Suppressor macrophage (primary cell): ENCODE measurements around the gene ANKH.
A peak's percentile ranks its signal among the peaks of the same experiment; 100 is the strongest.

Experiments
- DNase-seq, 4 experiments: peaks; one replicate each; pipeline ENCODE4 v3.0.0-alpha.2; 2020 to 2022

The ANKH gene

DNA sequence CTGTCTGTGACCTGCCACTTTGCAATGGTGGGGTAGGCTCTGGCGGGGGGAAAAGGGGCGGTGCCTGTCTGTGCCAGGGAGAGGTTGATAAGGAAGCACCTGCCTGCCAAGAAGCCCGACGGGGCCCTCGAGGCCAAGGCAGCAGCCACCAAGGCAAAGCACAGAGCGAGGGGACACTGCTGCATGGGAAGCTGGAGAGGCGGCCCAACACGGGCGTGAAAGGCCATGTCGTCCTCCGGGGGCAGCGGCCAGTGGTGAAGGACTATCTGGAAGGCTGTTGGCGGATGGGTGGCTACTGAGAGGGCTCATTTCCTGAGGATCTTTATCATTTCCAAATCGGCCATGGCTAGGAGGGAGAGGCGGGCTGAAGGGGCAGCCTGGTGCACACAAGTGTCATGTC, 140.7 kb downstream of the ANKH start:
- DNase-seq = no peak

DNA sequence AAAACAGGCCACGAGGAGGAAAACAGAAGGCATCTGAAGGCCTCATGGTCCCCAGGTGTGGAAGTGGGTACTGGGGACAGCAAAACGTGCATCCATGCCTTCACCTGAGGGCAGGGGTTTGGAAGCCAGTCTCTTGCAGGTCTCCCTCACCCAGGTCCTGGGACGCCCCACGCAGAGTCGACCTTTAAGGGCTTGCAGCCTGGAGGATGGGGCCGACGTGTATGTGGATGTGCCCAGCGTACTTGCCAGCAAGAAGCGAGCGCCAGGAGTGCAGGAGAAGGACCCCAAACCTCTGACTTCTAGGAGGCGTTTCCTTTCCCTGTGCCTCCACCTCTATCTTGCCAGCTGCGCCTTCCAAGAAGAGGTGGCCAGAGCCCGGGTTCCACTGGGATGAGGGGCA, 141.1 kb downstream of the ANKH start:
- no peak for DNase-seq

DNA sequence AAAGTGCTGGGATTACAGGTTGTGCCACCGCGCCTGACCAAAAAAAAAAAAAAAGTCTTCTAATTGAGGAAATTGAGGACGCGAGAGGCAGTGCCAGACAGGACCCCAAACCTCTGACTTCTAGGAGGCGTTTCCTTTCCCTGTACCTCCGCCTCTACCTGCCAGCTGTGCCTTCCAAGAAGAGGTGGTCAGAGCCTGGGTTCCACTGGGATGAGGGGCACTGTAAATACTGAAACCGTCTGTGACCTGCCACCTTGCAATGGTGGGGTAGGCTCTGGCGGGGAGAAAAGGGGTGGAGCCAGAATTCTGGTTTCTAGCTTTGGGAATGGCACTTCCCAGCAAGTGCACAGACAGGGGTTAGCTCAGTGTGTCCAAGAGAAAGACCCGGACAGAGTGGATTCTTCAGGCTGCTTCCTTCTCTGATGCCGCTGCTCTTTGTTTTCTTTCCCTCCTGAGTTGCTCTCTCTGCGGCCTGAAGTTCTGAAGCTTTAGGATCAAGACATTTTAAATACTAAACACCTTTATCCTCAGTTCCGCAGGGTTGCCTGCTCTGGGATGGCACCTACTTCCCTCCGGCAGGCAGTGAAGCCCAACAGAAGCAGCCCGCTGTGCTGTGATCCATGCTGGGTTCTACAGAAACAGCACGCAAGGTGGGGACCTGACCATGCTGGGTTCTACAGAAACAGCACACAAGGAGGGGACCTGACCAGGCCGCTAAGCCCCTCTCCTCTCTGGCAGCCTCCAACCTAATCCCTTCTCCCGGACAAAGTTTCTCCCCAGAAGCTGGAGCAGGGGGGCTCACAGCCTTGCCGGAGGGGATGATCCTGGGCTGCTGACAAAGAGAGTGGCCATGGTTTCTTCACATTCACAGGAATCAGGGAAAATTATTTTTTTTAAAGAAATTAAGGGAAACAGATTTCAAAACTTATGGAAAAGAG, 141.9 kb downstream of the ANKH start:
- no peak for DNase-seq

DNA sequence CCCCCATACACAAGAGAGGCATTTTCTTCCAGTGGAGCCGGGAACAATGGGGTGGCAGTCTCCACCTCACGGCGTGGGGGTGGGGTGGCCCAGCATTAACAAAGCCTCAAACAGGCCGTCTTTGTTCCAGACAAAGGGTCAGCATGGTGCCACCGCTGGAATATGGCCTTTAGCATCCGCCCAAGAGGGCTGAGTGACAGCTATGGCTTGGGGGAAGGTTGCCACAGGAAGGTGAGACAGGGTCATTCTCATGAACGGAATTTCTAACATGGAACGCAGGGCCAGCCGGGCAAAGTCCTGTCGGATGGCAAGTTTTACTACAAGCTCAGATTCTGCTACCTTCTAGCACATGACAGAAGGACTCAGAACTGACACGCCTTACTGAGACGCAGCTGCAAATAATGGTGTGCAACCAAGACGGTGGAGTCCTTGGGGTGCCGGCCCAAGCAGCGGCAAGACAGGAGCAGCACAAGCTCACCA, 143.1 kb downstream of the ANKH start:
- no peak for DNase-seq

DNA sequence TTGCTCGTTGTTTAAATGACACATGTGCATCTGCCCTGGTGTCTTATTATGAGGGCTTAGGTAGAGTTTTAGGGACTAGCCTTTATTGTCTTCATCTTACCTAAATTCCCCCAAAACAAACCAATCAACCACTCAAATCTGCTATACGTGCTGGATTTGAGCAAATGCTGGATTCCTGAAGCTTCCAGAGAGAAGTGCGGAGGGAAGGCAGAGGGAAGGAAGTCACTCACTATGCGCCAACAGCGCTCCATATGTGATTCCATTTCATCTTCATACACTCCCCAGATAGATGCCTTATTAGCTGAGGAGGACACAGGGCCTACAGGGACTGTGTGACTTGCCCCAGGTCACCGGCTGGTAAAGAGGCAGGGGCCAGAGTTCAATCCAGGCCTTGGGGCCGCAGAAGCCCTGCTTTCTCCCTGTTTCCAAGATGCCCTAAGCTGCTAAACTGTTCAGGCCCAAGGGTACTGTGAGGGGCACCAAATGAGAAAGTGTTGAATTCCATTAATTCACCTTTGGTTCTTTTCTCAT, 143.6 kb downstream of the ANKH start:
- DNase-seq = no peak

DNA sequence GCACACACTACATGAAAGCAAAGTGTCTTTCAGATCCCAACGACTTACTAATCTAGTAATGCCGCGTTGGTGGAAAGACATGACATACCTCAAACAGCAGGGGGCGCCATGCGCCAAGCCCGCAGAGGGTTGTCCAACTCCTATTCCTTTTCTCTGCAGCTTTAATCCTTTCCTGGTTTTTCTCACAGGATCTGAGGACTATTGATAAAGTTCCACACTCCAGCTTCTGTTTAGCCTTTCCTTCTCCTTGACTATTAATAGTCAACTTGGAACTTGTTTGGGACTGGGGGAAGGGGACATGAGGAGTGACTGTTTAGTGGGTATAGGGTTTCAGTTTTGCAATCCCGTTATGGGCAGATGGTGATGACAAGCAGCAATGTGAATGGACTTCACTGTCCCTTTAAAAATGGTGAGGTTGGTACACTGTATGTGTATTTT, 144.1 kb downstream of the ANKH start:
- DNase-seq = peak; percentile 84 to 92 (median 90)

DNA sequence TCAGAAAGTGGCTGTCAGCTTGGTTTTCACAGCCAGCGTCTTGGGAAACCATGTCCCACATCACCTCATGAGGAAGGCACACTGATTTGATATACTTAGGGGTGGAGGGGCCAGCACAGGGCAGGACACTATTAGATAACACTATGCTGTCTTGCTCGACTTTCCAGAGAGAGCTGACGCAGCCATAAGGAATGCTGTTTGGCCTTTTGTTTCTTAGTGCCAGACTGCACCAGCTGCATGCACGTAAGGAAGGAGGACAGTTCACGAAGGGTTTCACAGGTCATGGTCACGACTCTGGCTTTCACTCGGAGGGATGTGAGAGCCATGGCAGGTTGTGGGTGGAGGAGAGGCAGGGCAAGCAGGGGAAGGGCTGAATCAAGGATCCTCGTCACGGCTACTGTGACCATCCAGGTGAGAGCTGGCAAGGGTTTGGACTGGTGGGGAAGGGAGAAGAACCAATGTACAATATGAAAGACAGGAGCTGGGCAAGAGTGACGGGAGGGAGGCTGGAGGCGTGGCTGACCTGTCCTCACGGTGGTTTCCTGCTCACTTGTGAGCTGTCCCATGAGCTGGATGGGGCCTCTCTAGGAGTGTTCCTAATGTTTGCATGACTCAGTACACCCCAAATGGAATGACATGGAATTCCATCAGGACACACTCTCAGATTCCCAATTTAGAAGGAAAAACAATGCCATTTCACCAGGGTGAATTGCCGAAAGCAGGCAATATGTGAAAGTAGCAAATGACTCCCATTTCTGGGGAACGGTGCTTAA, 145.3 kb downstream of the ANKH start:
- DNase-seq = no peak

DNA sequence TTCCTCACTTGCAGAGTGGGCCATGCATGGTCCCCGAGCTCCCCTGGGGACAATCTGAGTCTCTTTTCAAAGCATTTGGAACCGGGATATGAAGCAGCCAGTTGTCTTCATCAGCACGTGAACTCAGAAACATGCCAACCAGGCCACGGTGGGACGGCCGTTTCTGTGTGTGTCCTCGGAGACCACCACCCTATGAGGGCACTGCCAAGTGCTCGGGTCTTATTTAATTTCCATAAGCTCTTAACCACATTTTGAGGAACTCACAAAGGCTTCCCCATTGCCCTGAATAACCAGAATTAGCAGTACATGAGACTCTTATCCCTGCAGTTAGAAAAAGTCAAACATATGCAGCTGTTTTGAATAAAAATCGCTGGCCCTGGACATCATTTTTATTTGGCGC, 146.9 kb downstream of the ANKH start:
- peak; percentile 80 to 90 (median 87) for DNase-seq

DNA sequence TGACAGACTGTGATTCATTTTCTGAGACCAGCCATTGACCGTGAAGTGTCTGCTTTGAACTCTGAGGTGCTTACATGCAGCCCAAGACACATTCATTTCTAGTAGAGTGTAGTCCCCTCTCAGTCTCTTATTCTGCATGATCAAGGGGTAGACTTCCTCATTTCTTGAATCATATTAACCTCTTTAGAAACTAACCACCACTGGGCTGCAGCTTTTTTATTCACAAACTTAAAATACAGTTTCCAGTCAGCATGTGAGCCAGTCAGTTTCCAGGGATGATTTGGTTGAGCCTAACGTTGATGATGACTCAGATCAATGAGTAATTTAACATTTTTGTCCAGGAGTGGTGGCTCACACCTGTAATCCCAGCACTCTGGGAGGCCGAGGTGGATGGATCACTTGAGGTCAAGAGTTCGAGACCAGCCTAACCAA, 147.9 kb downstream of the ANKH start:
- peak in 3 of 4 experiments; percentile 27 to 73 (median 56) for DNase-seq

DNA sequence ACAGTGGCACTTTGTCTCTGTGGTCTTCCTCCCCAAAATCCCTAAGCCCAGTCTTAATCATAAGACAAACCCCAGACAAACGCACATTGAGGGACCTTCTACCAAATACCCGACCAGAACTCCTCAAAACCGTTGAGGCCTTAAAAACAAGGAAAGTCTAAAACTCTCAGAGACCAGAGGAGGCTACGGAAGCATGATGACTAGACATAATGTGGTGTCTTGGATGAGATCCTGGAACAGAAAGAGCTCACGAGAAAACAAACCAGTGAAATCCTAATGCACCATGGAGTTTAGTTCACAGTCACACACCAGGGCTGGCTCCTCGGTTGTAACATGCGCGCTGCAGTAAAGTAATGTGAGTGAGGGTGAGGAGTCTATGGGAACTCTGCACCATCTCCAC, 148.7 kb downstream of the ANKH start:
- no peak for DNase-seq

DNA sequence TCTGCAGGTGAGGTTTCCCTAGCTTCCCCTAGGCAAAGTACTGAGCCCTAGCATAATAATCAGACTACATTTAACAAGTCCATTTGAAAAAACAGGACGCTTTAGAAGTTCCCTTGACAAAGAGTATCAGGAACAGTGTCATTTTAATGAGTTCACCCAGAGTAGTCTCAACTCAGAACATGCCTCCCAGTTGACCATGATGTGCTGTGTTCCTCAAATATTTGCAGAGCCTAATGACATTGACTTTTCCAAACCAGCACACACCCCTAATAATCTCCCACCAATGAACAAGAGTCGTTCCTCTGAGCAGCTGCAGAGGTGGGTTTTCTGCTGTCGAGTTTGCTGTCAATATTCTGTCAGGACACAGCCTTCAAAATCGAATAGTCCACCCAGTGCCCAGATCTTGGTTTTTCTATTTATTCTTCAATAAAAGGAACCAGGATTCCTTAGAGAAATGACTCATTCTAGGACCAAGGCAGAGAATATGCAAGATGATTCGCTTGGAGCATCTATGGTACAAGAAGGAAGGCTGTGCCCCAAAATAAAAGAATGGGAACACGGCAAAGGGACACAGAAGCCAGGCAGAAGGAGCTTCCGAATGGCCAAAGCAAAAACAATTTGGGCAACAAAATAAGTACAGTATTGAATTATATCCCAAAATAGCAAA, 149.5 kb downstream of the ANKH start:
- DNase-seq = no peak

DNA sequence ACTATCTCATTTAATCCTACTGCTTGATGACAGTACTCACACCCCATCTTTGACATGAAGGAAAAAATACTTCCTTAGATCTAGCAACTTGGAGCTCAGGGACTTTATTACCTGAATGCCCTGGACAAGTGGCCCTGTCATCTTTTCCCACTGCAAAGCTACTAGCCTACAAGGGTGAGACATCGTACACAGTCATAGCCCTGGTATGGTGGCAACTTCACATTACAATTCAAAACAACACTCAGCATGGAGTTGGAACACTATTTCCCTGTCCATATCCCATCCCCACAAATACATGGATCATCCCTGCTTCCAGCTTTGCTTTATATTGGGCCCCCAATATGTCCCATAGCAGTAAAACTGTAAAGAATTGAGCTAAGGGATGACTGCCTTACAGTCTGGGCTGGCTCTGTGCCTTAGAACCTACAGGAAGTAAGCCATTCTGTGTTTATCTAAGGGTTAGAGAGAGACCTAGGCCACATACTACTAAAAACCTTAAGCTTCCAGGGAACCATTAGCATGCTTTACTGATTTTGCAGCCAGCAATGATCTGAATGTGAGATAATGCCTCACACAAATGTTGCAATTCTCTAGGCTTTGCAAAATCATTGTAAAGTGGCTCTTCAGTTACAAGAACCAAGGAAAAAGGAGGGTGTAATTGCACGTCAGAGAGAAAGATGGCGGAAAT, 151.2 kb downstream of the ANKH start:
- DNase-seq = no peak

DNA sequence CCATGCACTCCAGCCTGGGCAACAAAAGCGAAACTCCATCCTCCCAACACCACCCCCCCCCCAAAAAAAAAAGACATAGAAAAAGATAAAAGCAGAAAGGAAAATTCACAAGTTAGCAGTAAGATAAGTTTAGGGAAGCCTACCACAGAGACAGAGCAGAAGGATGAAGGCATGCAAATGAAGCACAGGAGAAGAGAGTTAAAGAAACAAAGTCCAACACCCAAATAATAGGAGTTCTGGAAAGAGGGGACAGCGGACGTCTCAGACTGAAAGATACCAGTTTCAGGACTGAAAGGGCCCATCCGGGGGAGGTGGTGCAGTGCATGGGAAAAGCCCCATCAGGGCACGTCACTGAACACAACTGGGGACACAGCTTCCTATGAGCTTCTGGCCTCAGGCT, 152.8 kb downstream of the ANKH start:
- no peak for DNase-seq

DNA sequence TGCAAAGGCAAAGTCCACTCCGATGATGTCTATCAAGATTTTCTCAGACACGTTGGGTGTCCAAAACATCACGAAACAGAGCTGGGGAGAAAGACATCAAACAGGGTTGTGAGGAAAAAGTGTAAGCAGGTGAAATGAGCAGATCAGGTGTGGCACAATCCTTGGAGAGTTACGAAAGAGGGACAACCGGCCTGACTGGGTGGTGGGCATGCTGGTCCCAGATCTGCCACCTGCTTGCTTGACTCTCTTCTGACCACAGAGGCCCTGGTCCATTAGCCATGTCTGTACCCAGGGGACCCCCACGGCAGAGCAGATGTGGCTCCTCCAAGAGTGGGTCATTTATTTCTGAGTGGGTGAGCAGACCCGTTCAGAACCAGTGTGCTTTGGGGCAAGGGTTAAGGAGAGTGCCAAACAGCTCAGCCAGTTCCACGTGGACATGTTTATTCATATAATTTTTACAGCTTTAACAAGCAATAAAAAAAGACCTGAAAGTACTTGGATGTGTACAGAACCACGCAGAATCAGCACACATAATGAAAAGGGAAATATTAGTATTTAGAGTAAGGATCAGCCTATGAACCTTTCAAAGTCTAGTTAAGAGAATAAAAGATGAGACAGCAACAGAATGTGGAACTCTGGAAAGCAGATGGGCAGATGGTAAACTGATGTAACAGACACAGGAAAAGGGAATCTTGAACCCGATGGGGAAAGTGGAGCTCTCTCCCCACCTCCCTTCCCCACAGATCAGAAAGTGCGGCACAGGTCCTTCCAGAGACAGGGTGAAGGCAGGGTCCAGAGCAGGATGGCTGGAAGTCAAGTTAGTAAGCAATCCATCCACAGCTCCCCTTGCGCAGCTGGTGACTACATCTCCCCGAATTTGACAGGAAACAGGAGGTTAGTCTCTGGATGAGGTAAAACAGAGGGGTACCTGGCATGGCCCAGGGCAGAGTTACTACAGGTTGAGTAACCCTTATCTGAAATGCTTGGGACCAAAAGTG, 154.5 kb downstream of the ANKH start:
- no peak for DNase-seq

DNA sequence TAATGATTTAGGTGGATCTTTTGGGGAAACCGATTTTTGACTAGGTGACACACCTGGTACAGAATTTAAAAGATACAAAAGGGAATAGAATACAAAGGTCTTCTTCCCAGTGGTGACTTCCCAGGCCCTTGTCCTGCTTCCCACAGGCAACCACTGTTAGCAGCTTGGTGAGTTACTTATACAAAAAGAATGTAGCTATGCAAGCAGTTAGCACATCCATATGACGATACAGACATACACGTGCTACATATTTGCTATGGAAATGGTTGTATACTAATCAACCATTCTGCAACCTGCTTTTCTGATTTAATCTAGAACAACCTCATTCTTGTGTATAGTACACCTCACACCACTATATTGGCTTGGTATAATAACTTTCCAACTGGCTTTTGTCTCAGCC, 156.1 kb downstream of the ANKH start:
- no peak for DNase-seq

DNA sequence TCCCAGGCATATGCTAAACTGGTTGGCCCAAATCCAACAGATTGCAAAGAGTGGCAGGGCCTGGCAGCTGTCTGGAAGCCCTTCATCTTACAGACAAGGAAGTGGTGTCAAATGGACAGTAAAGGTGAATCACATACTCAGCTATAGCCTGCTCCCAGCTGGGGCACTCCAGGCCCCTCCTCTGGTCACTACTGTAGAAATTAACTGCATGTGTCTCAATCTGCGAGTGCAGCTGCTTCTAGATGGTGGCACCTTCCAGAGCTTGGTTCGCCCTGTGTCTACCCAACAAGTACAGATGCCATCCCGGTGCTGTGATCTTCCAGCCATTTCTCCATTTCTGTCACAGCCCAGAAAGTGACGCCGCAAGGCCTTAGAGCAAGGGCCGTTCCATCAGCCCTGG, 156.9 kb downstream of the ANKH start:
- DNase-seq = no peak

DNA sequence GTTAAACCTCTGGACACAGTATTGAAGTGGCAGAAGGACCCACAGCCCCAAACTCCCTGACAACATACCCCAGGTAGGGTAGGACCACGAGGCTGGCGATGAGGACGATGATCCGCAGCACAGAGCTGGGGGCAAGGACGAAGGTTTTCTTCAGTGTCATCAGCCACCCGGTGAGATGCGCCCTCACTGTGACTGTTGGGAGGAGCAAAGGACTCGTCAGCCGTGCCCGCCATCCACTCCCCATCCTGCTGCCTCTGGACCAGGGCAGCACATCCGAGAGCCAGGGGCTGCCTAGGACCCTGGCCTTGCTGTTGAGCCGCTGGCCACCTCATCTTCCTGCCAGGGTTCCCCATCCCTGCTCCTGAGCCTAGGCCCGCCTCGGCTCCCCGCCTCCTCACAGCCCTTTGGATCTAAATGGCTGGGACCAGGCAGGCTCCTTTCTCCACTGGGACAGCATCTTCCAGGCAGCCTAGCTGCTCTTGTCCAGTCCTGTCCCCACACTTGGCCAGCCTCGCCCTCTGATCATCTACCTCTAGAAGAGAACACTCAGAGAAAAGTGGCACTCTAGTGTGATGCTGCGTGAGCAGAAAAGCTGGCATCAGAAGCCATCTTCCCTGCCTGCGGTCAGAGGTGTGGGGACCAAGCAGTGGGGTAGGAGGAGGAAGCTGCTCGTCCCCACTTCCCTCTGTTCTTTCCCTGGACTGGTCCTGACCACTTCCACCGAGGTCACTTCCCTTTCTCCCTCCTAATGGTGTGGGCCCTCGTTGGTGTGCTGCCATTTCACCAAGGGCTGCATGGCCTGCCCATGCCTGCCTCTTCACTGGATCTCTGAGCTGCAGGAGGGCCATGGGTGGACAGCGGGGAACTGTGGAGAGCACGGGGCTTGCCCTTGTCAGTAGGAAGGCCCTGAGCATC, 157.8 kb downstream of the ANKH start:
- DNase-seq = peak; percentile 35 to 61 (median 58)

DNA sequence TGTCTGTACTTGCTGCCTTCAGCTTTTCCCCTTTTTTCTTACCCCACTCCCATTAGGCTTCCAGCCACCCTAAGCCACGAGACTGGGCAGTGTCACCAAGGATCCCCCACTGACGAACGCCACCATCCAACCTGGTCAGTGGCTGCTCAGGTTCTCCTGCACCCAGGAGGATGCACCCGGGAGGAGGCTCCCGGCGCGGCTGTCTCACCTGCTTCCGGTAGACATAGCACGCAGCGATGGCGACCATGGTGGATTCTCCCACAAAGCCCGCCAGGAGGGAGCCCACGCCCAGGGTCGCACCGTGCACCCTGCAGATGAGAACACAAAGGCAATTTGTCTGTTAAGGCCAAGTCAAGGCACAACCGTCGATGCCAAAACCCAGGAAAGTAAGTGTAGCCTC, 158.9 kb downstream of the ANKH start:
- no peak for DNase-seq

DNA sequence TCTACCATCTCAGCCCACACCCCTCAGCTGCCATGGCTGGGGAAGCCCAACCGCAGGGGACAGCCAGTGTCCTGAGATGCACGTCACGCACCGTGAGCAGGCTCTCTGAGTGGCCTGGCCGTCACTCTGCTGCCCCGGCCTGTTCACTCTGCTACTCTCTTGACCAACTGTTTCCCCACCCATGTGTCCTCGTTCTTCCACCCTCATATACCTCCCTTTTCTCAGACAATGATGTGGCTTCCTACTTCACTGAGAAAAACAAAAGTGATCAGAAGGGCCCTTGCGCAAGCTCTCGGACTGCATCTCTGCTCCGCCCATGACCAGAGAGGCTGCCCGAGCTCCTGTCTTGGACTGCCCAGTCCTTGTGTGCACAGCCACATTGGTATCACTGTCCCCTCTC, 159.4 kb downstream of the ANKH start:
- no peak for DNase-seq
